GM21367 (cell line): Measurements from ENCODE around the gene FAM217A.
"Not testable (repeated sequence)": the region's sequence is repeated elsewhere in the genome, so short reads cannot be mapped to it uniquely, and the experiment has no call there.

Experiments used
- ATAC-seq: cut with Tn5 transposase; IDR thresholded peaks from one replicate; pipeline ENCODE4 v1.9.1; 2021; ENCODE audit not compliant: unreplicated experiment

The FAM217A gene

GRCh38 chr6:4078691-4079471 lies at the start of gene FAM217A:
FAM217A (minus strand) TSS chr6:4079137; CDS start chr6:4077414, 1,723 bp downstream.
- no peak for ATAC-seq

GRCh38 chr6:4128072-4128471 lies 49.1 kb upstream of the FAM217A start:
- ATAC-seq = no peak

- no peak for ATAC-seq
Observed at GRCh38 chr6:4125933-4126864, 47.3 kb upstream of the FAM217A start.

GRCh38 chr6:4125500-4125899 lies 46.6 kb upstream of the FAM217A start:
- ATAC-seq = no peak

DNA sequence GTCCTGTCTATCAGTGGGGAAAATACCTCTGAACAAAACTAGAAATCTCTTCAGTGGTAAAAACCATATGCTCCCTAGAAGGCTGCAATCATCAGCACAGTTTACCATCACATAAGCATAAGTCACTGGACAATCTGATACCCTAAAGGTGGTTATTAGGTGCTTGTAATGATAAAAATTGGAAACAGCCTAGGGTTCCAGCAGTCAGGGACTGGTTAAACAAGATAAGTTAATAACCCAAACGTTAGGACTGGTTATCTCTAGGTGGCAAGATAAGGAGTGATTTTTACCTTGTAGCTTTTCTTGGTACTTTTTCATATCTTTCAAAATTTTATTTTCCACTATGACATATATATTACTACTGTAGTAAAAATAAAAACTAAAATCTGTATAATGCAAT lies 45.4 kb upstream of the FAM217A start:
- no peak for ATAC-seq

DNA sequence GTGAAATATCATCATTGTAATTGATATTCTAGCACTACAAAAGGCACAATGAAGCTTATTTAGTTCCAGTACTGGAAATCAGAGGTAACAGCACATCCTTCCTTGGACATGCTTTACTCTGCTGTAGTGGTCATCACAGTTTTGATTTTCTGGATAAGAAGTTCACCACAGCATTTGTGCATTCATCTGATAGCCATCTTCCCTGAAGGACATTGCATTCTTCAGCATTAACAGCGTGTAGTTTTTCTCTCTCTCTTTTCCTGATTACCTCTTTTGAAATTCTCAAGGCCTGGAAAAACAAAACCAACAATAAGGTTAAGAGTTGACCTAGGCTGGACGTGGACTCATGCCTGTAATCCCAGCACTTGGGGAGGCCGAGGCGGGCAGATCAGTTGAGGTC lies 36.8 kb upstream of the FAM217A start:
- no peak for ATAC-seq

GRCh38 chr6:4114123-4114522 lies 35.2 kb upstream of the FAM217A start:
- ATAC-seq = no peak

DNA sequence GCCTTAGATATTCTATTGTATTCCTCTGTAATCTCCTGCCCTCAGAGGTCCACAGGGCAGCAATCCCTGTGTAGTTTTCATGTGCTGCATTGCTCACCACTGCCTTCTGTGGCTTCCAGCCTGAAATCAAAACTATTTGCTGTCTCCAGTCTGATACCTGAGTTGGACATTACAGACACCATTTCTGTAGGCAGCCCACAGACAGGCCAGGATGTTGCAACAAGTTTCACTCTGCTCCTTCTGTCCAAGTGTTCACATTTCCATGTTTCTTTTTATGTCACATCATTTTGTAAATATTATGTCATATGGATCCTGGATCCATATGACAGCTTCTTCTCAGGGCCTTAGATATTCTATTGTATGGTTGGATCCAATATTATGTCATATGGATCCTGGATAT lies 34.7 kb upstream of the FAM217A start:
- ATAC-seq = no peak

DNA sequence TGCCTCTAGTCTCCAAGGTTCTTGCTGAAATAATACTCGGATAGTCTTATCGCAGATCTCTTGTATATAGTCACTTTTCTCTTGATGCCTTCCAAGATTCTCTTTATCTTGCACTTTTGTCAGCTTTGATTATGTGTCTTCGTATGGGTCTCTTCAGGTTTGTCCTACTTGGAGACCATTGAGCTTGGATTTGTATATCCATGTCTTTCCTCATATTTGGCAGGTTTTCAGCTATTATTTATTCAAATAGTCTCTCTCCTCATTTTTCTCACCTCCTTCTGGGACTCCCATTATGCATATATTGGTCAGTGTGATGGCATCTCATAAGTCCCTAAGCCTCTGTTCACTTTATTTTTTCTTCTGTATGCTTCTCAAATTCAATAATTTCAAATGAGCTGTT lies 33.4 kb upstream of the FAM217A start:
- ATAC-seq = no peak

GRCh38 chr6:4109363-4109815 lies 30.5 kb upstream of the FAM217A start:
- not testable (repeated sequence) for ATAC-seq

- no peak for ATAC-seq
Observed at GRCh38 chr6:4108561-4109093, 29.7 kb upstream of the FAM217A start.

- no peak for ATAC-seq
Observed at GRCh38 chr6:4107873-4108272, 28.9 kb upstream of the FAM217A start.

GRCh38 chr6:4105980-4106536 lies 27.1 kb upstream of the FAM217A start:
- no peak for ATAC-seq

DNA sequence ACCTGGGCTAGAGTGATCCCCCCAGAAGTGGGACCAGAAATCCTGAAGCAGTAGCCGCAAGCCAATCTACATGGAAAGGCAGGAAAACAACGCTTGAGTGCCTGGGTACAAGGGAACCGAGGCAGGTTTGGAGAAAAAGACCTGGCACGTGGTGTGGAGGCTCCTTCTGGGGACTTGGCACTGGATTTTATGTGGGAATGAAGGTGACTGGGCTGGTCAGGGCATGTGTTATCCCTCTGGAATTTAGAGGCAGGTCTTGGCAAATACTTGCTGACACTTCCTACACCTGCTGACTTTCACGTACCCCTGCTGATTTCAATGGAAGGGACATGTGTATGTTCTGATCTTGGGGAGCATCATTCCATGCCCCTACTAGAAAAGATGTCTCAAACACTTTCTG lies 25.0 kb upstream of the FAM217A start:
- ATAC-seq = no peak

DNA sequence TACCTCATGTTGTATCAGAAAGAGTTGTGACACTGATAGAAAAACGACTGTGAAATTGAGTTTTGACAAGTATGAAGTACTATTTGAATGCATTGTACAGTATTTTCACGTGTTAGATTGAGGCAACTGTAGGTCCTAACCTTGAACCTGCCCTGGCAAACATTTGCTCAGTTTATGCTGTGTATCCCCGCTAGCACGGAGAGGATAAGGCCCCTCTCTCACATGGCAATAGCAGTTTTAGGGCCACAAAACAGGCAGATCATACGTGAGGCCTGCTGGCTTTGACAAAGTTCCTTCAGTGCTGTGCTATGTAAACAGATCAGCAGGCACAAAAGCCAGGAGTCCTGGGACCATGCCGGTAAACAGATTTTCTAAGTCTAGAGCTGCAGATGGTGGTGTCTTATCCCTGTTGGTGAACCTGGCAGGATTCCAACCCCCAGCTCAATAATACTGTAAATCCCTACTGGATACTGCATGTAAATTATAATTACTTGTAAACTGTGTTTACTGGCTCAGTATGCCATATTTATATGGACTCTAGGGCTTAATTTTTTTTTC lies 23.8 kb upstream of the FAM217A start:
- ATAC-seq = no peak

DNA sequence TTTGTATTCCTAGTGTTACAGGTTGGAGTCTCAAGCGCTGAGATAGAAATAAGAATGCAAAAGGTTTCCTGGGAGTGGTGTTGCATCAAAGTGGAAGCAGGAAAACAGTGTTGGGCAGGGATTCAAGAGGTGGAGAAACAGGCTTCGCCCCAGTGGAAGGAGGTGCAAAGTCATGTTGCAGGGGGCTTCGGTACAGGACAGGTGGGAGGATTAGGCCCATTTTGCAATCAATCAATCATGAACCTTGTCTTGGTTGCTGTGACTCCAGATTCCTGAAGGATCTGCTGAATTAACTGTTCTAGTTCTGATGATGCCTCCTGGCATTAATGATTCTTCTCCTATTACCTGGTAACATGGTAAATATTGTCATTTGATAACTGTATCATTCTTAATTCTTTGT lies 22.4 kb upstream of the FAM217A start:
- no peak for ATAC-seq

DNA sequence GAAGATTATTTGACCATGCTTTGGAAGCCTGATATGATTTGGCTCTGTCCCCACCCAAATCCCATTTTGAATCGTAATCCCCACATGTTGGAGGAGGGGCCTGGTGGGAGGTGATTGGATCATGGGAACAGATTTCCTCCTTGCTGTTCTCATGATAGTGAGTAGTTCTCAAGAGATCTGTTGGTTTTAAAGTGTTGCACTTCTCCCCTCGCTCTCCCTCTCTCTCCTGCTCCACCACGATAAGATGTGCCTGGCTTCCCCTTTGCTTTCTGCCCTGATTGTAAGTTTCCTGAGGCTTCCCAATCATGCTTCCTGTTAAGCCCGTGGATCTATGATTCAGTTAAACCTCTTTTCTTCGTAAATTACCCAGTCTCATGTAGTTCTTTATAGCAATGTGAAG lies 21.7 kb upstream of the FAM217A start:
- ATAC-seq = no peak

- ATAC-seq = no peak
Observed at GRCh38 chr6:4093288-4093687, 14.4 kb upstream of the FAM217A start.

DNA sequence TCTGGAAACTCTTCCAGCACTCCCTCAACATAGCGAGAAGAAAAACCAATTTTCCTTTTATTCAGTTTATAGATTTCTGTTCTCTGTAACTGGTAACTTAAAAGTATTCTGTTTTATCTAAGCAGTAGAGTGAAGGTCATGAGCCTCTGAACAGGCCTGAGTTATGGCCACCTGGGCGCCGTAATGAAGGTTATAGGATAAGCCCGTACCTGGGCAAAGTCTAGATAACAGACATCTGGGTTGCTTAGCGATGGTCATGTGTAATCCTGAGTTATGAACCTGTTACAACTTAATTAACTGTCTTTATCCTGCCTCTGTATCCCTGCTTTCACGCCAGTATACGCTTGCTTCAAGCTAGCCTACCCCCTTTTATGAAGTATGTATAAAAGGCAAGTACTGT lies 13.0 kb upstream of the FAM217A start:
- ATAC-seq = no peak

- not testable (repeated sequence) for ATAC-seq
Observed at GRCh38 chr6:4090043-4090442, 11.1 kb upstream of the FAM217A start.

DNA sequence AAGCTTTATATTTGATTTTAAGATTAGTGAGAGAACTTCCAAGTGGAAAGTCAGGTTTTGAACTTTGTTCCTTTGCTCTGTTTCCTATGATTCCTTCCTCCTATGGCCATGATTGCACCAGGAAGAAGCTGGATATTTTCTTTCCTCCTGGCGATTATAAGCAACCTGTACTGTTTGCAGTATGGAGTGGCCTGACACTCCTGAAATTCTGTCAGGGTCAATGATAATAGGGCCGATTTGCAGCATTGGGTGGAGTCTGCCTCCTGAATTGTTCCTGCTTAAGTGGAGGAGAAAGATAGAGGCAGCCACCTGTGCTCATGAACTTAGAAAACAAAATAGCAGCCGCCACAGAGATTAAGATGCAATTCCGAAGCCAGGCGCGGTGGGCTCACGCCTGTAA lies 9.8 kb upstream of the FAM217A start:
- ATAC-seq = no peak
